PFSK-1 (cell line): ENCODE results near the gene PPP4C.

ENCODE experiments used
- FOXP2 ChIP-seq: optimal IDR thresholded peaks from 2 replicates; pipeline ENCODE3; 2011; ENCODE audit warnings: borderline replicate concordance, control low read depth, inconsistent platforms; ENCODE audit not compliant: insufficient read depth; ENCODE audit errors: extremely low read length, extremely low read depth
- POLR2AphosphoS5 ChIP-seq: IDR thresholded peaks from 2 replicates; pipeline ENCODE4 v1.6.1; 2012; ENCODE audit warnings: low read depth, mild to moderate bottlenecking, control low read depth, low read length, moderate library complexity
- SIN3A ChIP-seq: IDR thresholded peaks from 2 replicates; pipeline ENCODE4 v1.6.1; 2012; ENCODE audit warnings: mild to moderate bottlenecking, low read length, moderate library complexity, borderline replicate concordance; ENCODE audit not compliant: insufficient read depth
- TAF1 ChIP-seq: IDR thresholded peaks from 2 replicates; pipeline ENCODE4 v1.6.1; 2012; ENCODE audit warnings: low read length, control low read depth, borderline replicate concordance; ENCODE audit not compliant: insufficient read depth
- TF ChIP-seq, protein P1 (sequence below), 2 experiments: IDR thresholded peaks; 2 replicates each; pipeline versions ENCODE4 v1.6.1 to v1.8.0; 2011 to 2012; ENCODE audit warnings: low read depth in 2 of 2, low read length in 2 of 2, control low read depth in 1 of 2, inconsistent platforms in 1 of 2, mild to moderate bottlenecking in 1 of 2, moderate library complexity in 1 of 2; ENCODE audit not compliant: insufficient read depth in 1 of 2

DNA sequence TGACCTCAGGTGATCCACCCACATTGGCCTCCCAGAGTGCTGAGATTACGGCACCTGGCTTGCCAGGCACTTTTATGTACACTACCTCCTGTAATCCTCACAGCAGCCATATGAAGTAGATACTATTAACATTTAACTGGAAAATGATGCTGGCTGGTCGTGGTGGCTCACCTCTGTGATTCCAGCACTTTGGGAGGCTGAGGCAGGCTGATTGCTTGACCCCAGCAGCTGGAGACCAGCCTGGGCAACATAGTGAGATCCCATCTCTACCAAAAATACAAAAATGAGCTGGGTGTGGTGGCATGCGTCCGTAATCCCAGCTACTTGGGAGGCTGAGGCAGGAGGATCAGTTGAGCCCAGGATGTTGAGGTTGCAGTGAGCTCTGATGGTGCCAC, 49.2 kb downstream of the PPP4C start:
- TF ChIP-seq POLR2AphosphoS5 (no peak), SIN3A (no peak), TAF1 (no peak), FOXP2 (no peak)
- TF ChIP-seq, protein P1, sequence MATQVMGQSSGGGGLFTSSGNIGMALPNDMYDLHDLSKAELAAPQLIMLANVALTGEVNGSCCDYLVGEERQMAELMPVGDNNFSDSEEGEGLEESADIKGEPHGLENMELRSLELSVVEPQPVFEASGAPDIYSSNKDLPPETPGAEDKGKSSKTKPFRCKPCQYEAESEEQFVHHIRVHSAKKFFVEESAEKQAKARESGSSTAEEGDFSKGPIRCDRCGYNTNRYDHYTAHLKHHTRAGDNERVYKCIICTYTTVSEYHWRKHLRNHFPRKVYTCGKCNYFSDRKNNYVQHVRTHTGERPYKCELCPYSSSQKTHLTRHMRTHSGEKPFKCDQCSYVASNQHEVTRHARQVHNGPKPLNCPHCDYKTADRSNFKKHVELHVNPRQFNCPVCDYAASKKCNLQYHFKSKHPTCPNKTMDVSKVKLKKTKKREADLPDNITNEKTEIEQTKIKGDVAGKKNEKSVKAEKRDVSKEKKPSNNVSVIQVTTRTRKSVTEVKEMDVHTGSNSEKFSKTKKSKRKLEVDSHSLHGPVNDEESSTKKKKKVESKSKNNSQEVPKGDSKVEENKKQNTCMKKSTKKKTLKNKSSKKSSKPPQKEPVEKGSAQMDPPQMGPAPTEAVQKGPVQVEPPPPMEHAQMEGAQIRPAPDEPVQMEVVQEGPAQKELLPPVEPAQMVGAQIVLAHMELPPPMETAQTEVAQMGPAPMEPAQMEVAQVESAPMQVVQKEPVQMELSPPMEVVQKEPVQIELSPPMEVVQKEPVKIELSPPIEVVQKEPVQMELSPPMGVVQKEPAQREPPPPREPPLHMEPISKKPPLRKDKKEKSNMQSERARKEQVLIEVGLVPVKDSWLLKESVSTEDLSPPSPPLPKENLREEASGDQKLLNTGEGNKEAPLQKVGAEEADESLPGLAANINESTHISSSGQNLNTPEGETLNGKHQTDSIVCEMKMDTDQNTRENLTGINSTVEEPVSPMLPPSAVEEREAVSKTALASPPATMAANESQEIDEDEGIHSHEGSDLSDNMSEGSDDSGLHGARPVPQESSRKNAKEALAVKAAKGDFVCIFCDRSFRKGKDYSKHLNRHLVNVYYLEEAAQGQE (IDR thresholded peaks at IDR 0.05; ENCODE audit: insufficient read depth in 1 of 2, low read depth in 2 of 2, low read length in 2 of 2): no peak
